Stimulated activated CD4-positive, alpha-beta T cell treated with anti-CD3 and anti-CD28 coated beads, Interleukin-15, amount 100 ng/mL, for 24 hours (primary cell): ENCODE measurements around the gene SGCD.

ENCODE experiments used
- DNase-seq: peaks from one replicate; pipeline ENCODE4 v3.0.0-alpha.2; 2020

SGCD gene

GRCh38 chr5:156471893-156472292 lies 144.9 kb downstream of the SGCD start:
- DNase-seq: no peak

DNA sequence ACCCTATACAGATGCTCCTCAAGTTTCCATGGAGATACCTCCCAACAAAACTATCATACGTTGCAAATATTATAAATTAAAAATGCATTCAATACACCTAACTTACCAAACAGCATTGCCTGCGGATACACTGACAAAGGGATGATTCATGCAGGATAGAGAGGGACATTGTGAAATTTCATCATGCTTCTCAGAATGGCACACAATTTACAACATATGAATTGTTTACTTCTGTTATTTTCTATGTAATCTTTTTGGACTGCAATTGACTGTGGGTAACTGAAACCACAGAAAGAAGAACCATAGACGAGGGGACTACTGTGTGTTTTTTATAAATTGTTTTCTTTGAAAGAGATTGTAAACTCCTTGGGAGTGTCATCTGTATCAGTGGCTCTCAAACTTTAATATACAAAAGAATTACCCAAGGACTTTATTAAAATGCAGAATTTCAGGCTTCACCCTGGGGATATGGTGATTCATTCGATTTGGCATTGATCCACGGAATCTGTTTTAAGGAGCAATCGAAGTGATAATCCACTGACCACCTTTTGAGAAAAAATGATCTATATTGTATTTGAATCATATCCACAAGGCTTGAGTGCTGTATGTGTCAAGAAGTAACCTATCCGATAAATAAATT lies 146.4 kb downstream of the SGCD start:
- DNase-seq: no peak

GRCh38 chr5:156474251-156474650 lies 147.3 kb downstream of the SGCD start:
- no peak for DNase-seq

DNA sequence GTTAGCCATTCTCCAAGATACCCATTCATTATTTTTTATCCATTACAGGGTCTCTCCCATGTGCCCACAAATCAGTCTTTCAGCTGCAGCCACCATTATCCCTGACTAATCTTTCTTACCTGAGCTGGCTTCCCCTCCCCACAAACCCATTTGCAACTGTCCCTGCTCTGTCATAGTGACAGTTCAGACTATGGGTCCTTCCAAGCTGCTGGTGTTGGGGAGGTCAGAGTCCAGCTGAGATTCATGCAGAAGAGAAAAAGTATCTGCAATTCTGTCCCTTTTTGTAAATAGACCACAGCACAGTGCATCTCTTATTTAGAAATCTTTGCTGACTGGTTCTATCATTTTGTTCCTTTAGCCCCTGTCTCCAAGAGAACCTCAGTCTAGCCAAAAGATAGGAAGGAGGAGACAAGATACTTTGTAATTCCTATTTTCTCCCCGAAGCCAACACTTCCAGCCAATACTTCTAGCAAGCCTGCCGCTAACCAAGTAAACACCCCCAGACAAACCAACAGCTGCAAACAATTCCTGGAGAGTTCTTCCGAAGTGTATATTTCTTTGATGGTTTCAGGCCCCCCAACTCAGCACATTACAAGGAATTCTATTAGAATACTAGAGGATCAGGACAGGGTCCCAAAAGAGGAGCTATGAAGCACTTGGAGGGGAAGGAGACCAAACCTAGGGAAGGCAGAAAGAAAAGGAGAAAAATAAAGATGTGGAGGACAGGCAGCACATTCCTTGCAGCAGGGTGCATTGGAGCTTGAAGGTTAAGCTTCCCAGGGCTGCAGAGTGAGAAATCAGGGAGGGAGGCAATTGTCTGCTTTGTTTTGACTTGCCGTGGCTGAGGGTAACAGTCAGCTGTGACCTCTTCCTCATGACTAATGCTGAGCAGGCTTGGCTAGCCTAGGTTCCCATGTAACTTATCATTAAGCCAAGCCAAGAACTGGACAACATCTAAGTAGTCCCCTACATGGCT lies 148.5 kb downstream of the SGCD start:
- no peak for DNase-seq

DNA sequence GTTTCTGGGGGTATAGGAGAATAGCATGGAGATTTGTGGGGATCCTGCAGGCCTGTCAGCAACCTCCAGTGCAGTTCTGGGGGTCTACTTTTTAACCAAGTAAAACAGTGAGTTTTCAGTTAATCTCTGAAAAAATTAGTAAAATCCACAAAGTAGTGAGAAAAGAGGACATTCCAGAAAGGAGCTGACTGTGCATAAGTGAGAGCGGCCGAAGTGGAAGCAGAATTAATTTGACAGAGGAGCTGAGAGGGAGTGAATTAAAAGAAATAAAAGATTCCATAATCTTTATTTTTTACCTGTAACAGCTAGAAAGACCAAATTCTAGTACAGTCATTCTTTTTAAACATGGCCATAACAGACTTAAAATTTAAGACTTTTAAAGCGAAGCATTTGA lies 149.2 kb downstream of the SGCD start:
- DNase-seq: no peak

- no peak for DNase-seq
These were observed 149.7 kb downstream of the SGCD start for GRCh38 chr5:156476678-156477077.

- no peak for DNase-seq
These were observed 150.2 kb downstream of the SGCD start for GRCh38 chr5:156477196-156477595.

DNA sequence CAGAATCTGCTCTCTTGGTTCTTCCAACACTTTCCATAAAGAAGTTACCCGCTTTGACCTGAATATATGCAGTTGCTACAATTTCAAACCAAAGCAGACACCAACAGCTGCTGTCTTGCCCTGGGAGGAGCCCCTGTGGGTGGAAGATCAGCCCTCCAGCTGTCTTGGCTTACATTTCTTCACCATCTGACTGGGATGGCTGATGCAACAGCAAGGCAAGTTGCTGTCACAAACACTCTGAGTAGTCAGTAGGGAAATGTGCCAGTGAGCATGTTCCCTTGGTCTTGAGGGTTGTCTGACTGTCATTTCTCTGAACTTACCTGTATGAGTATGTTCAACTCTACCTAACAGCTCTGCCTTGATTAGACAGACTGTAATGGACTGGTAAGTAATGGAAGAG lies 152.9 kb downstream of the SGCD start:
- no peak for DNase-seq

GRCh38 chr5:156481741-156482140 lies 154.8 kb downstream of the SGCD start:
- DNase-seq: no peak

DNA sequence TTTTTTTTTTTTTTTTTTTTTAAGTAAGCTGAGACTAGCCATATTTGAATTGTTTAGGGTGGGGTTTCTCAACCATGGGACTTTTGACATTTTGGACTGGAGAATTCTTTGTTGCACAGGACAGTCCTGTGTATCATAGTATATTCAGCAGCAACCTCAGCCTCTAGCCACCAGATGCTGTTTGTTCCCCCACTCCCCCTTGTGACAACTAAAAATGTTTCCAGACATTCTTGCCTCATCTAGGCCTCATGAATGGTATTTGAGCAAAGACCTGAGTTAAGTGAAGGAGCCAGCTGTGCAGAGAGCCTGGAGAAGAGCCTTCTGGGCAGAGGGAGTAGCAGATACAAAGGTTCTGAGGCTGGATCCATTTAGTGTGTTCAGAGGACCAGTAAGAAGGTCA lies 155.9 kb downstream of the SGCD start:
- DNase-seq: no peak

DNA sequence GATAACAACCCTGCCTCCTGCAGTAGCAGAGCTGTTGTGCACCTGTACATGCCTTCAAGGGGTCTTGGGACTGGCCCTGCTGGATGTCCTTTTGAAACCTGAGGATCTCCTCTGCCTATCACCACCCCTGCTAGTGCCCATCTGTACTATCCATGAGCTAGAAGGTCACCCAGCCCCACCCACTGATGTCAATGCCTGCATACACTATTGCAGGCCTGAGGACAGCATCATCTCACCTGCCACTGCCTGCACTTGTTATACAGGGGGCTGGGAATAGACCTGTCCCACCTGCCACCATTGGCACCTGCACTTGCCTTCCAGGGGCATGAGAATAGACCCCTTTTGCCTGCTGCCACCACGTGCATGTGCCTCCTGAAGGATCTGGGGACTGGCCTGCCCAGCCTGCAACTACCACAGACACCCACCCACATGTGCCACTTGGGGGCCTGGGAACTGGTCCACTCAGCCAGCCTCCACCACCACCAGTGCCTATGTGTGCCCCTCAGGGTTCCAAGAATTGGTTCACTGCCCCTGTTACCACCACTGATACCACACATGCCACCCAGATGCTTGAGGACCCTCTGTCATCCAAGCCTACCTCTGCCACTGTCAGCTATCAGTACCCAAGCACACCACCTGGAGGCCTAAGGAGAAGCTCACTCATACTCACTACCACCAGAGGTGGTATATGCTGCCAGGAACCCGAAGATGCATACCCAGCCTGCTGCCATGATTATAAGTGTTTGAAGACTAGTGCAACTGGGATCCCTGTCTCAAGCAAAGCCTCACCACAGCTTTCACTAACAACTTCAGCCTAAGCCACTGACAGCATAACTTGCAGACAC lies 159.7 kb downstream of the SGCD start:
- DNase-seq: no peak

- no peak for DNase-seq
These were observed 164.8 kb downstream of the SGCD start for GRCh38 chr5:156491766-156492165.

GRCh38 chr5:156496291-156496690 lies 169.3 kb downstream of the SGCD start:
- DNase-seq: no peak

DNA sequence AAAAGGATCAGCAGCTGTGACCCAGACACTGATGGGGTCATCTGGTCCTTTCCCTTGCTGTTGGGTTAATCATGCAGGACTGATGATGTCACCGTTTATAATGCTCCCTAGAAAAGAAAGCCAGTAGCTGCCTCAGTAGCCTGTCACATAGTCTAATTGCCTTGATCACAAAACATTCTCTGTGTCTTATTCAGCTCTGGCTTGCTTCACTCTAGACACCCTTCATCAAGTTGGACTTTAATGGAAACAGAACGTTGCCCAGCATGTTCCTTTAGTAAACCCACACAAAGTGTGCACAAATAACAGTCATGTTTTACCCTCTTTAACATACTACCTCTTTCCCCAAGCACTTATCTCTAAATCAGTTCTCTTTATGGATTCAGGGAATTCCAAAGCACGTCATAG lies 170.8 kb downstream of the SGCD start:
- DNase-seq: no peak

DNA sequence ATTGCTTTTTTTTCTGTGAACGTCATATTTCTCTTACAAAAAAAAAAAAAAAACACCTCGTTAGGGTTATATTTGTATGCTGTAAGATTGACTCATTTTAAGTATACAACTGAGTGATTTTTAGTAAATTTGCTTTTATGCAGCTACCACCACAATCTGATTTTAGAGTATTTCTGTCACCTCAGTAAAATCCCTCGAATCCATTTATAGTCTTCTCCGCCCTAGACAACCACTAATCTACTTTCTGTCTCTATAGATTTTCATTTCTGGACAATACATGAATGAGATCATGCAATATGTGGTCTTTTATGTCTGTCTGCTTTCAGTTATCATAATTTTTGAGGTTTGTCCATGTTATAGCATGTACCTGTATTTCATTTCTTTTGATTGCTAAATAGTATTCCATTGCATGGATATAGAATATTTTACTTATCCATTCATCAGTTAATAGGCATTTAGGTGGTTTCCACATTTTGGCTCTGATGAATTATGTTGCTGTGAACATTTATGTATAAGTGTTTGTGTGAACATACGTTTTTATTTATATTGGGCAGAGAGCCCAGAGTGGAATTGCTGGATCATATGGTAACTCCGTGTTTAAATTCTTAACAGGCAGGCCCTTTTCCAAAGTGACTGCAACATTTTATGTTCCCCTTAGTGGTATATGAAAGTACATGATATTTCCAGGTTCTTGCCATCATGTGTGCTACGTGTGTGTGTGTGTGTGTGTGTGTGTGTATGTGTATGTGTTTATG lies 171.4 kb downstream of the SGCD start:
- no peak for DNase-seq

DNA sequence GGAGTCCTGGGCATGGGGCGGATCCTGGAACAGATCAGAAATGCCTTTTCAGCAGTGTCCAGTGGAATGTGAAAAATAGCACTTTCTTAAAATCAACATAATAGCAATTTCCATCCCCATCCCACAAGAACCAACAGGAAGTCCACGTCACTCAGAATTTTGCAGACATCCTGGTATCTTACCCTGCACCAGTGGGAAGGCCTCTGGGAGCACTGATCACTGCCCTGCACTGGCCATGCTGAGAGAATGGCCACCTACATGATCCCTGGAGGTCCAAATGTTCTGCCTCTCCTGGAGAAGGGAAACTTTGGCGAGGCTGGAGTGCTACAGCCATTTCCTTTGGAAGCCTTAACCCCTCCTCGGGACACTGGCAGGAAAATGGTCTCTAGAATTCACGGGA lies 173.8 kb downstream of the SGCD start:
- no peak for DNase-seq

DNA sequence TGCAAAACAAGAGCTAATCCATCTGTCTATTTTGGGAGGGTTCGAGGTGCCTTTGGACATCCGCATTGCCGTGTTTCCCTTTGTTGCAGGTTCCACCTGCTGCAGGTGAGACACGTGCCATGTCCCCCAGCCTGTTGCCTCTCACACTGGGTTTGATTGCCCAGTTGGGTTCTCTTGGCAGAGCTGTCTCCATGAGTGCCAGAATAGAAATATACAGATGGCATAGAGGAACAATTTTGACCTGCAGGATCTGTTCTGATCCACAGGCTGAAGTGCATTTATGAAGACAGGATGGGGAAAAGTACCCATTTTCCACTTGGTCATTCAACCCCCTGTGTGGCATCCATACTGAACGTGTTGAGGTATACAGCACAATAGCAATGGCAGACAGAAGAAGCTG lies 178.1 kb downstream of the SGCD start:
- DNase-seq: no peak

DNA sequence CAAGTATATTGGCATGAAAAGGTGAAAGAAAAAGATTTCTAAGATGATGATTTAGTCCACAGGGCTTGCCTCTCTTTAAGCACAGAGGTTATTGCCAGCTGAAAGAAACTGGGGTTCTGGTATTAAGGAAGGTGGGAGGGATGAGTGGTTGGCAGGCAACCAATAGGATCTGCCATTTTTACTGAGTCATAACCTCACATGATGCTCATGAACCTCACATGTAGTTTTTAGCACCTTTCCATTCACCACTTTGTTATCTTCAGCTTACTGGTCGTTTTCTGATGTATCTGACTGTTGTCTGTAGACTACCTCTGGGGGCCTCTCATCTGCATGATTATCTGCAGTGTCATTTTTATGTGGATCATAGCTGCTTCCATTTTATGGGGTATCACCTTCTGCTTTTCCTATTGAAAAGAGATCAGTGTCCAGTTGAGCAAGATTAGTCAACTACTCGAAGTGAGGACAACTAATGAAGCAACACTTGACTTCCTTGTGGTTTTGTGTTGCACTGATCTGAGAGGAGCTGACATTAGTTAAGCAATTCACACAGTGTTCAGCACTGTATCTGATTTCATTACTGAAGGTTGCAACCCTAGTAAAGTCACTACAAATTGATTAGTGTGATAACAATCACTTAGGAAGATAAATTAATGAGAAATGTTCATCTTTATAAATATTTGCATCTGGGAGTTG lies 186.3 kb downstream of the SGCD start:
- DNase-seq: no peak

DNA sequence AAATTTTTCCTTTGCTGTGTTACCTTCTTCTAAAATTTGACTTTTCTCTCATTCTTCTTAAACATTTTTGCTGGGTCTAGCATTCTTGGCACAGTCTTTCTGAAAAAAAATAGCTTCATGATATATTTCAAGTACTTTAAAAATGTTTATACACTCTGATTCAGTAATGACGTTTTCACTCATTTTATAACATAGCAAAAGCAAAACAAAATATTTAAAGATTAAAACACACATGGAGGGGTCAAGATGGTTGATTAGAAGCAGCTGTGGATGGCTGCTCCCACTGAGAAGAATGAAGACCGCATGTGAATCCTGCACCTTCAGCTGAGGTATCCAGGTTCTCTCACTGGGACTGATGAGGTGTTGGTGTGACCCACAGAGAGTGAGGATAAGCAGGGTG lies 188.2 kb downstream of the SGCD start:
- DNase-seq: no peak

- DNase-seq: no peak
These were observed 188.9 kb downstream of the SGCD start for GRCh38 chr5:156515803-156516360.

DNA sequence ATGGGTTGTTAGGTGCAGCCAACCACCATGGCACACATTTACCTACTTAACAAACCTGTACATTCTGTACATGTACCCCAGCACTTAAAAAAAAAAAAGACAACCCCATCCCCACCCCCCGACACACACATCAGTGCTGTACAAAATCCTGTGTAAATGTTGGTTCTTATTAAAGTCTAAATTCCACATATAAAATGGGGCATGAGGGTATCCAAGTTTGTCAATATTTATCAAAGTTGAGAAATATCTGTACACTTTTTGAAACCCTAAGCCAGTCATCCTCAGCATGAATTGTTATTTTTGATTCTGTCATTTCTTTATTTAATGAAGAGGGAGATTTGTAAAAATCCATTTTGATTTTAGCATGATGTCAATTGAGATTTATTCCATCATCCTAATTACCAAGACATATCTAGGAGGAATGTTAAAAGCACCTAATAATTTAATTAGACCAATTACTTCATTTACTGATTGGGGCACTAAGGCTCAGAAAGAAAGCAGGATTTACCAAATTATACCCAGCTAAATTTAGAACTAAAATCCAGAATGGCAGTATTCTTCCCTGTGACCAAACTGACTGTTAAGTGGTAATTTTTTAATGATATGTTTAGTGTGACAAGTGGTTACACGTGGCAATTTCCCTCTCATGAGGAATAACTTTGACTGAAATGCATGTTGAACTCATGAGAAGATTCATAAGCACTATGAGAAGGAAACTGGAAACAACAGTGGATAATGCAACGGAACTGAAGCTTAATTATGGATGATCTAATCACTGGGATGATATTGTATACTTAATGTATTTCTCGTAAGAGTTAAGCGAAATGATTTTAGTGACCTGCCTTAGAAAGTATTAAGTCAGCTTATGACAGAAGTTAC lies 195.9 kb downstream of the SGCD start:
- DNase-seq: no peak
